WTC11 (cell line): ENCODE measurements around the gene UBASH3B. TPM values are rescaled to one million over a fixed set of nuclear protein-coding genes. Genes with fewer than 3 reads are reported as not detected.

Experiments used
- ATAC-seq: fragments of 200-7000 bp; cut with Tn5 transposase; 2 replicates; pipeline ENCODE4 v1.10.0; 2021; ENCODE audit warnings: mild to moderate bottlenecking, moderate library complexity
- CTCF ChIA-PET: fragments of 300-600 bp; sonication (Branson Sonifier 250); formaldehyde crosslinking; loops from one replicate; lab custom pipeline; 2021; ENCODE audit warnings: antibody characterized with exemption; lab: Charles Lee
- POLR2A ChIA-PET: fragments of 350-600 bp; sonication (Branson Sonifier 250); formaldehyde crosslinking; loops from one replicate; lab custom pipeline; 2021; ENCODE audit warnings: antibody characterized with exemption; lab: Charles Lee
- DNase-seq: peaks from one replicate; pipeline ENCODE4 v3.0.0; 2021; ENCODE audit warnings: low spot score
- H3K27ac Mint-ChIP-seq: 2 replicates; pipeline ENCODE4 v1.8.0; 2021; ENCODE audit warnings: mixed read lengths
- H3K27me3 Mint-ChIP-seq: 2 replicates; pipeline ENCODE4 v1.8.0; 2021; ENCODE audit warnings: low read depth, mild to moderate bottlenecking, moderate library complexity, mixed read lengths
- H3K36me3 Mint-ChIP-seq: 2 replicates; pipeline ENCODE4 v1.8.0; 2021; ENCODE audit warnings: mixed read lengths
- H3K4me1 Mint-ChIP-seq: 2 replicates; pipeline ENCODE4 v1.8.0; 2022; ENCODE audit warnings: mixed read lengths
- H3K4me3 Mint-ChIP-seq: 2 replicates; pipeline ENCODE4 v1.8.0; 2021; ENCODE audit warnings: mild to moderate bottlenecking, moderate library complexity, mixed read lengths
- H3K9me3 Mint-ChIP-seq: 2 replicates; pipeline ENCODE4 v1.8.0; 2021; ENCODE audit warnings: mixed read lengths
- ATF1 ChIP-seq: sonication (generic); formaldehyde crosslinking; IDR thresholded peaks from 2 replicates; pipeline ENCODE4 v1.8.1; 2023; ENCODE audit warnings: mild to moderate bottlenecking, moderate library complexity, missing genetic modification reagents
- CREB1 ChIP-seq: sonication (generic); formaldehyde crosslinking; IDR thresholded peaks from 2 replicates; pipeline ENCODE4 v1.8.0; 2023; ENCODE audit warnings: mild to moderate bottlenecking, missing genetic modification reagents
- CREM ChIP-seq: sonication (generic); formaldehyde crosslinking; IDR thresholded peaks from 2 replicates; pipeline ENCODE4 v1.8.1; 2022; ENCODE audit warnings: mild to moderate bottlenecking, missing genetic modification reagents, moderate library complexity
- FOXP1 ChIP-seq: sonication (generic); formaldehyde crosslinking; IDR thresholded peaks from 2 replicates; pipeline ENCODE4 v1.8.0; 2022; ENCODE audit warnings: missing genetic modification reagents, mild to moderate bottlenecking, moderate library complexity, borderline replicate concordance
- IRF2 ChIP-seq: sonication (generic); formaldehyde crosslinking; IDR thresholded peaks from 2 replicates; pipeline ENCODE4 v1.8.0; 2022; ENCODE audit warnings: low read depth, missing genetic modification reagents, borderline replicate concordance
- NR2C2 ChIP-seq: sonication (generic); formaldehyde crosslinking; IDR thresholded peaks from 2 replicates; pipeline ENCODE4 v1.8.0; 2022; ENCODE audit warnings: mild to moderate bottlenecking, missing genetic modification reagents
- RORB ChIP-seq: fragments of 250-450 bp; sonication (Bioruptor Pico); IDR thresholded peaks from 2 replicates; pipeline ENCODE4 v1.9.0; 2021; ENCODE audit warnings: mild to moderate bottlenecking
- ZBTB21 ChIP-seq: sonication (generic); formaldehyde crosslinking; IDR thresholded peaks from 2 replicates; pipeline ENCODE4 v1.8.1; 2023; ENCODE audit warnings: mild to moderate bottlenecking, missing genetic modification reagents, borderline replicate concordance
- ZNF219 ChIP-seq: sonication (generic); formaldehyde crosslinking; IDR thresholded peaks from 2 replicates; pipeline ENCODE4 v1.8.0; 2023; ENCODE audit warnings: missing genetic modification reagents, mild to moderate bottlenecking, borderline replicate concordance
- ZNF232 ChIP-seq: sonication (generic); formaldehyde crosslinking; IDR thresholded peaks from 2 replicates; pipeline ENCODE4 v1.8.0; 2022; ENCODE audit warnings: mild to moderate bottlenecking, missing genetic modification reagents
- ZNF423 ChIP-seq: fragments of 250-450 bp; sonication (Bioruptor Pico); IDR thresholded peaks from 2 replicates; pipeline ENCODE4 v2.1.2; 2022; ENCODE audit warnings: mild to moderate bottlenecking, moderate library complexity
- ZNF671 ChIP-seq: fragments of 250-450 bp; sonication (Bioruptor Pico); IDR thresholded peaks from 2 replicates; pipeline ENCODE4 v1.8.0; 2021; ENCODE audit warnings: mild to moderate bottlenecking
- total RNA-seq: library from RNA; stranded (reverse); gene quantifications from 3 replicates; pipeline ENCODE4 v1.2.3, GENCODE V29; 2021
- TF ChIP-seq, protein P1 (sequence below): fragments of 250-450 bp; sonication (Bioruptor Pico); IDR thresholded peaks from 2 replicates; pipeline ENCODE4 v1.9.0; 2021; ENCODE audit warnings: mild to moderate bottlenecking, borderline replicate concordance
- TF ChIP-seq, protein P2 (sequence below): sonication (generic); formaldehyde crosslinking; IDR thresholded peaks from 2 replicates; pipeline ENCODE4 v1.8.1; 2022; ENCODE audit warnings: mild to moderate bottlenecking, moderate library complexity, missing genetic modification reagents
- TF ChIP-seq, protein P3 (sequence below): fragments of 250-450 bp; sonication (Bioruptor Pico); IDR thresholded peaks from 2 replicates; pipeline ENCODE4 v2.1.2; 2022; ENCODE audit warnings: mild to moderate bottlenecking, moderate library complexity
- TF ChIP-seq, protein P4 (sequence below): sonication (generic); formaldehyde crosslinking; conservative IDR thresholded peaks from 2 replicates; pipeline ENCODE4 v1.8.1; 2023; ENCODE audit warnings: mild to moderate bottlenecking, low read depth, missing genetic modification reagents, moderate library complexity
- TF ChIP-seq, protein P5 (sequence below): fragments of 250-450 bp; sonication (Bioruptor Pico); IDR thresholded peaks from 2 replicates; pipeline ENCODE4 v1.8.0; 2021; ENCODE audit warnings: mild to moderate bottlenecking
- TF ChIP-seq, protein P6 (sequence below): sonication (generic); formaldehyde crosslinking; IDR thresholded peaks from 2 replicates; pipeline ENCODE4 v1.8.0; 2022; ENCODE audit warnings: mild to moderate bottlenecking, missing genetic modification reagents
- TF ChIP-seq, protein P7 (sequence below): sonication (generic); formaldehyde crosslinking; IDR thresholded peaks from 2 replicates; pipeline ENCODE4 v1.8.0; 2022; ENCODE audit warnings: missing genetic modification reagents

UBASH3B gene
- total RNA-seq, 1 experiment from 2014 or later: 21.1 TPM

DNA sequence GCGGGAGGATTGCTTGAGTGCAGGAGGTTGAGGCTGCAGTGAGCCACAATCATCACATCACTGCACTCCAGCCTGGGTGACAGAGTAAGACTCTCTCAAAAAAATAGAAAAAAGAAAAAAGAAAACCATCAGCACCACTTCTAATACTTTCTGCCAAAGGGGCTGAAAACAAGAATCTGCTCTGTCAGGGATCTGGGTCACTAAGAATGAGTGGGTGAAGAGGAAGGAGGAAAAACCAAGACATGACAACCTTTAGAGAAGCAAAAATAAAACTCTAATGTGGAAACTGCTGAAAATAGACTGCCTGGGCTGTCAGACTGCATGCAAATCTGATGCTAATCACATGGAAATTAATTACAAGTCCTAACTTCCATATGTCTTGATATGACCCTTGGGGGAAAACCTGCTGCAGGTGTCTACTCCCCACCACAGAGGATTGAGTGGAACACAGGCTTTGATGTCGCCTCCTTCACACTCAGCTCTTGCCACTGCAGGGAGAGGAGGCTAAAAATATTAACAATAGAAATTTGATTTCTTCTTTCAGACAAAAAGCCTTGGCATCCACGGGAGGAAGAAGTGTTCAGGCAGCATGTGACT lies 120.3 kb downstream of the UBASH3B start:
- peaks cover 14% of the 10 kb centered on the region for H3K4me1 Mint-ChIP-seq
- TF ChIP-seq, protein P1, sequence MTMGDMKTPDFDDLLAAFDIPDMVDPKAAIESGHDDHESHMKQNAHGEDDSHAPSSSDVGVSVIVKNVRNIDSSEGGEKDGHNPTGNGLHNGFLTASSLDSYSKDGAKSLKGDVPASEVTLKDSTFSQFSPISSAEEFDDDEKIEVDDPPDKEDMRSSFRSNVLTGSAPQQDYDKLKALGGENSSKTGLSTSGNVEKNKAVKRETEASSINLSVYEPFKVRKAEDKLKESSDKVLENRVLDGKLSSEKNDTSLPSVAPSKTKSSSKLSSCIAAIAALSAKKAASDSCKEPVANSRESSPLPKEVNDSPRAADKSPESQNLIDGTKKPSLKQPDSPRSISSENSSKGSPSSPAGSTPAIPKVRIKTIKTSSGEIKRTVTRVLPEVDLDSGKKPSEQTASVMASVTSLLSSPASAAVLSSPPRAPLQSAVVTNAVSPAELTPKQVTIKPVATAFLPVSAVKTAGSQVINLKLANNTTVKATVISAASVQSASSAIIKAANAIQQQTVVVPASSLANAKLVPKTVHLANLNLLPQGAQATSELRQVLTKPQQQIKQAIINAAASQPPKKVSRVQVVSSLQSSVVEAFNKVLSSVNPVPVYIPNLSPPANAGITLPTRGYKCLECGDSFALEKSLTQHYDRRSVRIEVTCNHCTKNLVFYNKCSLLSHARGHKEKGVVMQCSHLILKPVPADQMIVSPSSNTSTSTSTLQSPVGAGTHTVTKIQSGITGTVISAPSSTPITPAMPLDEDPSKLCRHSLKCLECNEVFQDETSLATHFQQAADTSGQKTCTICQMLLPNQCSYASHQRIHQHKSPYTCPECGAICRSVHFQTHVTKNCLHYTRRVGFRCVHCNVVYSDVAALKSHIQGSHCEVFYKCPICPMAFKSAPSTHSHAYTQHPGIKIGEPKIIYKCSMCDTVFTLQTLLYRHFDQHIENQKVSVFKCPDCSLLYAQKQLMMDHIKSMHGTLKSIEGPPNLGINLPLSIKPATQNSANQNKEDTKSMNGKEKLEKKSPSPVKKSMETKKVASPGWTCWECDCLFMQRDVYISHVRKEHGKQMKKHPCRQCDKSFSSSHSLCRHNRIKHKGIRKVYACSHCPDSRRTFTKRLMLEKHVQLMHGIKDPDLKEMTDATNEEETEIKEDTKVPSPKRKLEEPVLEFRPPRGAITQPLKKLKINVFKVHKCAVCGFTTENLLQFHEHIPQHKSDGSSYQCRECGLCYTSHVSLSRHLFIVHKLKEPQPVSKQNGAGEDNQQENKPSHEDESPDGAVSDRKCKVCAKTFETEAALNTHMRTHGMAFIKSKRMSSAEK (CRISPR knock-in tag): no peak
- TF ChIP-seq ZNF219 (no peak), RORB (CRISPR knock-in tag) (no peak), ZNF423 (no peak), ATF1 (no peak), ZBTB21 (CRISPR knock-in tag) (no peak), ZNF232 (CRISPR knock-in tag) (no peak), FOXP1 (CRISPR knock-in tag) (no peak), ZNF671 (CRISPR knock-in tag) (no peak), CREB1 (CRISPR knock-in tag) (no peak), NR2C2 (CRISPR knock-in tag) (no peak), CREM (CRISPR knock-in tag) (no peak), IRF2 (CRISPR knock-in tag) (no peak)
- TF ChIP-seq, protein P2, sequence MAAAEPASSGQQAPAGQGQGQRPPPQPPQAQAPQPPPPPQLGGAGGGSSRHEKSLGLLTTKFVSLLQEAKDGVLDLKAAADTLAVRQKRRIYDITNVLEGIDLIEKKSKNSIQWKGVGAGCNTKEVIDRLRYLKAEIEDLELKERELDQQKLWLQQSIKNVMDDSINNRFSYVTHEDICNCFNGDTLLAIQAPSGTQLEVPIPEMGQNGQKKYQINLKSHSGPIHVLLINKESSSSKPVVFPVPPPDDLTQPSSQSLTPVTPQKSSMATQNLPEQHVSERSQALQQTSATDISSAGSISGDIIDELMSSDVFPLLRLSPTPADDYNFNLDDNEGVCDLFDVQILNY (CRISPR knock-in tag): no peak
- TF ChIP-seq, protein P3, sequence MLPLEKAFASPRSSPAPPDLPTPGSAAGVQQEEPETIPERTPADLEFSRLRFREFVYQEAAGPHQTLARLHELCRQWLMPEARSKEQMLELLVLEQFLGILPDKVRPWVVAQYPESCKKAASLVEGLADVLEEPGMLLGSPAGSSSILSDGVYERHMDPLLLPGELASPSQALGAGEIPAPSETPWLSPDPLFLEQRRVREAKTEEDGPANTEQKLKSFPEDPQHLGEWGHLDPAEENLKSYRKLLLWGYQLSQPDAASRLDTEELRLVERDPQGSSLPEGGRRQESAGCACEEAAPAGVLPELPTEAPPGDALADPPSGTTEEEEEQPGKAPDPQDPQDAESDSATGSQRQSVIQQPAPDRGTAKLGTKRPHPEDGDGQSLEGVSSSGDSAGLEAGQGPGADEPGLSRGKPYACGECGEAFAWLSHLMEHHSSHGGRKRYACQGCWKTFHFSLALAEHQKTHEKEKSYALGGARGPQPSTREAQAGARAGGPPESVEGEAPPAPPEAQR: no peak
- TF ChIP-seq, protein P4, sequence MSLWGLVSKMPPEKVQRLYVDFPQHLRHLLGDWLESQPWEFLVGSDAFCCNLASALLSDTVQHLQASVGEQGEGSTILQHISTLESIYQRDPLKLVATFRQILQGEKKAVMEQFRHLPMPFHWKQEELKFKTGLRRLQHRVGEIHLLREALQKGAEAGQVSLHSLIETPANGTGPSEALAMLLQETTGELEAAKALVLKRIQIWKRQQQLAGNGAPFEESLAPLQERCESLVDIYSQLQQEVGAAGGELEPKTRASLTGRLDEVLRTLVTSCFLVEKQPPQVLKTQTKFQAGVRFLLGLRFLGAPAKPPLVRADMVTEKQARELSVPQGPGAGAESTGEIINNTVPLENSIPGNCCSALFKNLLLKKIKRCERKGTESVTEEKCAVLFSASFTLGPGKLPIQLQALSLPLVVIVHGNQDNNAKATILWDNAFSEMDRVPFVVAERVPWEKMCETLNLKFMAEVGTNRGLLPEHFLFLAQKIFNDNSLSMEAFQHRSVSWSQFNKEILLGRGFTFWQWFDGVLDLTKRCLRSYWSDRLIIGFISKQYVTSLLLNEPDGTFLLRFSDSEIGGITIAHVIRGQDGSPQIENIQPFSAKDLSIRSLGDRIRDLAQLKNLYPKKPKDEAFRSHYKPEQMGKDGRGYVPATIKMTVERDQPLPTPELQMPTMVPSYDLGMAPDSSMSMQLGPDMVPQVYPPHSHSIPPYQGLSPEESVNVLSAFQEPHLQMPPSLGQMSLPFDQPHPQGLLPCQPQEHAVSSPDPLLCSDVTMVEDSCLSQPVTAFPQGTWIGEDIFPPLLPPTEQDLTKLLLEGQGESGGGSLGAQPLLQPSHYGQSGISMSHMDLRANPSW (CRISPR knock-in tag): no peak
- TF ChIP-seq, protein P5, sequence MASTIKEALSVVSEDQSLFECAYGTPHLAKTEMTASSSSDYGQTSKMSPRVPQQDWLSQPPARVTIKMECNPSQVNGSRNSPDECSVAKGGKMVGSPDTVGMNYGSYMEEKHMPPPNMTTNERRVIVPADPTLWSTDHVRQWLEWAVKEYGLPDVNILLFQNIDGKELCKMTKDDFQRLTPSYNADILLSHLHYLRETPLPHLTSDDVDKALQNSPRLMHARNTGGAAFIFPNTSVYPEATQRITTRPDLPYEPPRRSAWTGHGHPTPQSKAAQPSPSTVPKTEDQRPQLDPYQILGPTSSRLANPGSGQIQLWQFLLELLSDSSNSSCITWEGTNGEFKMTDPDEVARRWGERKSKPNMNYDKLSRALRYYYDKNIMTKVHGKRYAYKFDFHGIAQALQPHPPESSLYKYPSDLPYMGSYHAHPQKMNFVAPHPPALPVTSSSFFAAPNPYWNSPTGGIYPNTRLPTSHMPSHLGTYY (CRISPR knock-in tag): no peak
- TF ChIP-seq, protein P6, sequence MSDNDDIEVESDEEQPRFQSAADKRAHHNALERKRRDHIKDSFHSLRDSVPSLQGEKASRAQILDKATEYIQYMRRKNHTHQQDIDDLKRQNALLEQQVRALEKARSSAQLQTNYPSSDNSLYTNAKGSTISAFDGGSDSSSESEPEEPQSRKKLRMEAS (CRISPR knock-in tag): no peak
- TF ChIP-seq, protein P7, sequence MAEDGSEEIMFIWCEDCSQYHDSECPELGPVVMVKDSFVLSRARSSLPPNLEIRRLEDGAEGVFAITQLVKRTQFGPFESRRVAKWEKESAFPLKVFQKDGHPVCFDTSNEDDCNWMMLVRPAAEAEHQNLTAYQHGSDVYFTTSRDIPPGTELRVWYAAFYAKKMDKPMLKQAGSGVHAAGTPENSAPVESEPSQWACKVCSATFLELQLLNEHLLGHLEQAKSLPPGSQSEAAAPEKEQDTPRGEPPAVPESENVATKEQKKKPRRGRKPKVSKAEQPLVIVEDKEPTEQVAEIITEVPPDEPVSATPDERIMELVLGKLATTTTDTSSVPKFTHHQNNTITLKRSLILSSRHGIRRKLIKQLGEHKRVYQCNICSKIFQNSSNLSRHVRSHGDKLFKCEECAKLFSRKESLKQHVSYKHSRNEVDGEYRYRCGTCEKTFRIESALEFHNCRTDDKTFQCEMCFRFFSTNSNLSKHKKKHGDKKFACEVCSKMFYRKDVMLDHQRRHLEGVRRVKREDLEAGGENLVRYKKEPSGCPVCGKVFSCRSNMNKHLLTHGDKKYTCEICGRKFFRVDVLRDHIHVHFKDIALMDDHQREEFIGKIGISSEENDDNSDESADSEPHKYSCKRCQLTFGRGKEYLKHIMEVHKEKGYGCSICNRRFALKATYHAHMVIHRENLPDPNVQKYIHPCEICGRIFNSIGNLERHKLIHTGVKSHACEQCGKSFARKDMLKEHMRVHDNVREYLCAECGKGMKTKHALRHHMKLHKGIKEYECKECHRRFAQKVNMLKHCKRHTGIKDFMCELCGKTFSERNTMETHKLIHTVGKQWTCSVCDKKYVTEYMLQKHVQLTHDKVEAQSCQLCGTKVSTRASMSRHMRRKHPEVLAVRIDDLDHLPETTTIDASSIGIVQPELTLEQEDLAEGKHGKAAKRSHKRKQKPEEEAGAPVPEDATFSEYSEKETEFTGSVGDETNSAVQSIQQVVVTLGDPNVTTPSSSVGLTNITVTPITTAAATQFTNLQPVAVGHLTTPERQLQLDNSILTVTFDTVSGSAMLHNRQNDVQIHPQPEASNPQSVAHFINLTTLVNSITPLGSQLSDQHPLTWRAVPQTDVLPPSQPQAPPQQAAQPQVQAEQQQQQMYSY (CRISPR knock-in tag): no peak
- H3K9me3 Mint-ChIP-seq: no peaks in the 10 kb centered on the region
- no peak overlapping the region for H3K4me3 Mint-ChIP-seq
- H3K27me3 Mint-ChIP-seq: no peaks in the 10 kb centered on the region
- POLR2A ChIA-PET: no interaction called here
- no peak for DNase-seq
- no peak for ATAC-seq
- CTCF ChIA-PET: interaction anchor here (1.9 kb wide), 1 partner anchor 21 kb away, joined by 5 read pairs; no protein-coding TSS in a partner anchor
- no peak overlapping the region for H3K27ac Mint-ChIP-seq
- no peaks in the 10 kb centered on the region; the same call in 1 of the 2 replicates for H3K36me3 Mint-ChIP-seq
